Activated CD4-positive, alpha-beta T cell treated with anti-CD3 and anti-CD28 coated beads, Interleukin-2, Interleukin-6, amounts not matched to agents 100 ng/mL and 50 ng/mL, durations not matched to agents 16 hours and 8 hours (primary cell): ENCODE data around the gene SDHC.

Source experiments
- DNase-seq: peaks from one replicate; pipeline ENCODE4 v3.0.0-alpha.2; 2020

Gene SDHC, protein sequence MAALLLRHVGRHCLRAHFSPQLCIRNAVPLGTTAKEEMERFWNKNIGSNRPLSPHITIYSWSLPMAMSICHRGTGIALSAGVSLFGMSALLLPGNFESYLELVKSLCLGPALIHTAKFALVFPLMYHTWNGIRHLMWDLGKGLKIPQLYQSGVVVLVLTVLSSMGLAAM

GRCh38 chr1:161314201-161314981 is at the start of gene SDHC:
TSS of gene SDHC (plus strand) at chr1:161314381. CDS start at chr1:161314406, 25 bp downstream.
- DNase-seq, result peak; percentile 93

DNA sequence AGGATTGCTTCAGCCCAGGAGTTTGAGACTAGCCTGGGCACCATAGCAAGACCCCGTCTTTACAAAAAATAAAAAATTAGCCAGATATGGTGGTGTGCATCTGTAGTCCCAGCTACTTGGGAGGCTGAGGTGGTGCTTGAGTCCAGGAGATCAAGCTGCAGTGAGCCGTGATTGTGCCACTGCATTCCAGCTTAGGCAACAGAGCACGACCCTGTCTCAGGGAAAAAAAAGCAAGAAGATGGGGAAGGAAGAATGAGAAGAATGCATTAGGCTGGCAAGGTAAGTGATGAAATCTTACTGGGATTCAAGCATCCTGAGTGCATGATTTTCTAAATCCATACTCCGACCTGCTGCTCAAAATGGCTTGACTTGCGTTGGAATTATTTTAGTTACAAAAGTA is 48.9 kb upstream of the SDHC start:
- no peak for DNase-seq

- DNase-seq, result no peak
These were observed 48.0 kb upstream of the SDHC start for GRCh38 chr1:161266202-161266601.

DNA sequence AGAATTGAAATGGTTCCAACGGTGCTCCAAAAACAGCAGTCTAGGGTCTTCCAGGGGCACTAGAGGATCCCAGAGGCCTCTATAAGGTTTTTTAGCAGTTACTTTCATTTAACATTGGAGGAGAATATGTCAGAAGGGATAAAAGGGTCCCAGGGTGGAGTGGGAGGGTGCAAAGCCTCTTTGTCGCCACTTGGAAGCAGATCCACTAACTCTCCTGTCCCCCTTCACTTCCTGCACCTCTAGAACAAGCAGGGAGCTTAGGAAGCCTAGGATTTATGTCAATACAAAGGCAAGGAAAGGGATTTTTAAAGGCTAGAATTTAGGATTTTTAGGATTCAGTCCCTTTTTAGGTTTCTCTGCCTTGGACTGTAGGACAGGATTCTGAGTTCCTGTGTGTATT is 47.3 kb upstream of the SDHC start:
- no peak for DNase-seq

DNA sequence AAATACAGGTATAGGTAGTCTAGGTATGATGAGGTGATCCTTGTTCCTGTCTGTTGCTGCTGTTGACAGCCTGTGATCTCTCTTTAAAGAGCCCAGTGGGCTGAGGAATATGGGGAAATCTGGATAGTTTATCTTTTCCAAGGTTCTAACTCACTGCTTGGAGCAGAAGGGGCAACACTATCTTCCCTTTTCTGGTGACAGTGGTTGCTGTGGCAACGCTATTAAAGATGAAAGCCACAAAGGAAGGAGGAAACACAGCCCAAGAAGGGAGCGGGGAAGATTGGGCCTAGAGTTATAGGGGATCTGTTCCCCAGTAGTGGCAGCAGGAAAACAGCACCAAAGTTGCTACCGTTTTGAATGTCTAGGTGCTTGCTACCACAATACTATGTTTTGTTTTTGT is 46.9 kb upstream of the SDHC start:
- no peak for DNase-seq

- DNase-seq, result no peak
These were observed 40.8 kb upstream of the SDHC start for GRCh38 chr1:161273402-161273801.

- no peak for DNase-seq
These were observed 39.3 kb upstream of the SDHC start for GRCh38 chr1:161274874-161275273.

DNA sequence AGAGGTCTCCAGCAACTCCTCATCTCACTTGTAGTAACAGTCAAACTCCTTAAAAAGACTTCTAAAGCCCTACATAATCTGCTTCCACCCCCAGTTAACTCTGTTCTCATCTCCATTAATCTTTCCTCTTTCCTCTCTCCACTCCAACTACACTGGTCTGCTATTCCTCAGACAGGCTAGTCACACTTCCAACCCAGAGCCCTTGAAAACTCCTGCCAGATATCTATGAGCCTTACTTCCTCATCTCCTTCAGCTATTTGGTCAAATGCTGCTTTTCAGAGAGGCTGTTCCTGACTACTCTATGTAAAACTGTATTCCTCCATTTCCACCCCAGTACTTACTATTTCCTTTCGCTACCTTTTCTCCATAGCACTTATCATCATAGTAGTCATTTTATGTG is 31.2 kb upstream of the SDHC start:
- no peak for DNase-seq

DNA sequence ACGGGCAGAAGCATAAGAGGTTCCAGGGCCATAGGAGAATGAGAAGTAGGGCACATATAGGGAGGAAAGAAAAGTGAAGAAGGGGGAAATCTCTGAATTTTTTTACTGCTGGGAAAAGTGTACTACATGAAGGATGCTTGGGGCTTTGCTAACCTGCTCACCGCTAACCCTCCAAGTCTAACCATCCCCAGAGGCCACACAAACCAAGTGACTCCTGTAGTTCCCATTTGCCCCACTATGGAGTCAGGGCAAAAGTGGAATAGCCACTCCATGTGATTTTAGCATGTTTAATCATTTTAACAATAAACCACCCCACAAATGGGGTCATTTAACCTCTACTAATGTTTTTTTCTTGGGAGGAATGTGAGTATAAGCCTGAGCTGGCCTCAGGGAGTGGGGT is 29.1 kb upstream of the SDHC start:
- no peak for DNase-seq

DNA sequence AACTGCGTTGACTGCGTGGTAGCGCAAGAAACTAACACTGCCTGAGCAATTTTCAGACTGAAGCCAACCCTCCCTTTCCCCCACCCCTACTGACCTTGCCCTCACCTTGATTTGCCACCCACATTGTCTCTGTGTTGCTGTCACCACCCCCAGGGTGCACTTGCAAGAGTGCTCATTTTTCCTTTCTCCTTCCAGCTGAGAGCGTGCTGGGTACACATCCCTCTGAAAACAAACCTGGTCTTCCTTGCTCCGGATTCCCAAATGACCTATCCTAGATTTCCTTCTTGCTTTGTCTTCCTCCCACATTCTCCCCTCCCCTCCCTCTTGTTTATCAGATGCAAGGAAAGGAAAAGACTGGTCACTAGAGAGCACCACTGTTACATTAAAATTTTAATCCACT is 28.7 kb upstream of the SDHC start:
- no peak for DNase-seq

GRCh38 chr1:161287482-161288054 is 26.6 kb upstream of the SDHC start:
- DNase-seq, result no peak

GRCh38 chr1:161290779-161291178 is 23.4 kb upstream of the SDHC start:
- DNase-seq, result no peak

DNA sequence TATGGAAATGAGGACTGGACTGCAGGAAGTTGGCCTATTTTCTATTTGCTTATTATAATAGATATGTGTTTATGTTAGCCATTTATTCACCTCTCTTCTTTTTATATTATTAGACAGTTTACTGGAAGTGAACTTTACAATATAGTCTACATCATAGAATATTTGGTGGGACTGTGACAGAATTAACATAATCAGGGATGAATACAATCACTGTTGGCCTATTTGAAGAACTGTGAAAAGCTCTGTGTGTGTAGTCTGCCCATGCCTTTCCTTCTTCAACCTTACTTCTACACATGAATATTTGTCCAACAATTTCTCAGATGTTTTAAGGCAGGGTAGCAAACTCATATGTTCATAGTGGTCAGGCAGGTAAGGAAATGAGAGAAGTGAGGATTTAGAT is 16.8 kb upstream of the SDHC start:
- DNase-seq, result no peak

GRCh38 chr1:161298116-161298515 is 16.1 kb upstream of the SDHC start:
- DNase-seq, result no peak

DNA sequence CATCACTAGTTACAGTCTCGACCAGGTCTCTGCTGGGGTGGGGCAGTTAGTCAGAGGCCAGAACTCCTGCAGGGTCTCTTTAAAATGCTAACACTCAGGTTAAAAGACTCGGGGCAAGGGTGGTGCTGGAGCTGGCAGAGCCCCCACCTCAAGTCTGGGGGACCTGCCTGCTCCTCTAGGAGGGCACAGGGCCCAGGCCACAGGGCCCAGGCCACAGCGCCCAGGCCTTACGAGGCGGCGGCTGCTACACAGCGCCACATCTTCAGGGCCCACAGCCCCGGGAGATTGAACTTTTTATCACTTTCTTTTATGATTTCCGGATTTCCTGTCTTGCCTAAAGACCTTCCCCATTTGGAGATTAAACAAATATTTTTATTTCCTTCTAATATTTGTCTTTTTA is 14.8 kb upstream of the SDHC start:
- no peak for DNase-seq

GRCh38 chr1:161300478-161300877 is 13.7 kb upstream of the SDHC start:
- DNase-seq, result no peak

DNA sequence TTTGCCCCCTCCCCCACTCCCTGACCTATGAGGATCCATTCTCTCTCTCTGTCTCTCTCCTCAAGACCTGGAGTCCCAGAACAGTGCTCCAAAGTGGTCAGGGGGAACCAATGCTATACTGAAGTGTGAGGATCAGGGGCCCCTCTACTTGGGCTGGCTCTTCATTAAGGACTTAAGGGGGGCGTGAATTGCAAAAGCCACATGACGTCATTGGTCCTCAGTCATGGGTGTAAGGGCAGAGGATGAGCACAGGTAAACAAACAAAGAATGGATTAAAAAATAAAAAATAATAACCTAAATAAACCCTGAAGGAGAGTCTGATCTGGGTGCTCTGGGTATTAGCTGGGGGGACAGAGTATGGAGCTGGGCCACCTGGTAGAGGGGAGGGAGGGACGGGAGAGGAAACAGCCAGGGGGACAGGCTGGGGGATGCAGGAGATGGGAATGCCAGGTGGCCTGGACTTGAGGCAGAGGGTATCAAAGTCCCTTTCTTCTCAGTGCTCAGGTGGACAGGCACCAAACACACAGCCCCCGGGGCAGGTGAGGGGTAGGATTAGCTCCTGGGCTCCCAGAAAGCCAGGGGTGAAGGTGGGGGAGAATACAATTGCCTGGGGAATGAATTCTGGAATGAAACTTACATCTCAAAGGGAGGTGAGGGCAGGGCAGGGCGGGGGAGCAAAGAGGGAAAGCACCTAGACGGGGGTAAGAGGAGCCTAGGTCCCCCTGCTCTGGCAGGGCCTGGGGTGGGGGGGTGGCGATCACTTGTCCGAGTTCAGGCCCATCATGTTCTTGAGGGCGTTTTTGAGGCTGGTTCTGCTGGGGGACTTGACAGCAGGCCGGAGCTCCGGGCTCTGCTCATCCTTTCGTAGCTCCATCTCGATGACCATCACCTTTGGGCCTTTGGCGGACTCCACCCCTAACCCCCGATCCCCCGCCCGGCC is 9.0 kb upstream of the SDHC start:
- DNase-seq, result no peak

DNA sequence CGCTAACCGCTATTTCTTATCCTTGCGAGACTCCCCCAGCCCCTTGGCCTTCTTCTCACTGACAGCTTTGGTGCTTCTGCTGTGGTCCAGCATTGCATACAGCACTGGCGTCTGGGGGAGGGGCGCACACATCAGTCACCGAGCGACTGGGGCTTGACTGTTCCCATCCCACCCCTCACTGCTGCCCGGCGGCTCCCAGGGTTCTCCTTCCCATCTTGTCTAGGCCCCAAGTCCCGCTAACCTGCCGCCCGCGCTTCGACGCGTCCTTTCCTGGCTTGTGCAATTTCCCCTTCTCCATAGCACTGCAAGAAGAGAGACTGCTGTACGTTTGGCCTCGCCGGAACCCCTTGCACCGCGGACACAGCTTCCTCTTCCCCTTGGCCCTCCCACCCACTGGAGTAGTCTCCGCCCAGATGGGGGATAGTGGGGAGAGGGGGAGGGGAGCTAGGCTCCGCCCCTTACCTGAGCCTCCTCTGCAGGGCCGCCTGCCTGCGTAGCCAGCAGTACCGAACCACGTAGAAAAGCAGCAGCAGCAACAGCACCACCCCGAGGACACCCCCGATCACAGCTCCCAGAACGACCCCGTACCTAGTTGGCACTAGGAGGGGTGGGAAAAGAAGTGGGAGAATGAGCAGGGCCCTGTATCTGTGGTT is 8.2 kb upstream of the SDHC start:
- peak; percentile 88 for DNase-seq

DNA sequence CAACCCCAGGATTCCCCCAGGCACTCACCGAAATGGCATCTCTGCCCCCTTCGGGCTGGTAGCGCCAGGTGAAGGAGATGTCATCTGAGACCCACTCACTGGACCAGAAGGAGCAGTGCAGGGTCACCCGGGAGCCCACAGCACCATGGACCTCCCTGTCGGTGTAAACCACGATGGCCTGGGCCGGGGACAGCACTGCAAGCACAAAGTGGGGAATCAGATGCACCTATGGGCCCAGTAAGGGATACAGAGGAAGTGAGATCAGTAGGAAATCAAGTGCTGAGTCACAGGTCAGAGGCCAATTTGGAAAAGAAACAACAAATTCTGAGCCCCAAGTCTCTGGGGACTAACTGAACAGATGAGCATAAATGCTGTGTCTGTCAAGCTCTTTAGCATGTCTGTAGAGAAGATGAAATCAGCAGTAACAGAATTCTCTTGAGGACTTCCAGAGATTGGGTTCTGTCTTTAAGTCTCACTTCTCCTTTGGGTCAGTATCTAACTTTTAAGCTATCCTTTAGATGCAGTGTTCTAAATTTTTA is 6.9 kb upstream of the SDHC start:
- peak; percentile 12 for DNase-seq

- no peak for DNase-seq
These were observed 6.1 kb upstream of the SDHC start for GRCh38 chr1:161307892-161308638.

DNA sequence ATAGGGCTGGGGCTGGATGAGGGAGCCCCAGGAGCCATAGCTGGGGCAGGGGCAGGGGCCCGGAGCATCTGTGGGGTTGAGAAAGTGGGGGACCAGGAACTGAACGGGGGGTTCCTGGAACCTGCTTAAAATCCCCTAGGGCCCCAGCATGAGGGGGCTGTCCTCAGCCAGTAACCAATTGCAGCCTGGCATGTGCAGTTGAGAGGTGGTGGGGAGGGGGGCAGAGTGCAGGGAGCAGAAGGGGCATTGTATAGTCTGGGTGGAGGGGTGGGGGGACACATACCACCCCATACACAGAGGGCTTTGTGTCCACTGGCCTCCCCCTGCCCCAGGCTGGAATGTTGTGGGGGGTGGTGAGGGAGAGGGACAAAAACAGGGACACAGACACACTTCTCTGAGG is 4.3 kb upstream of the SDHC start, which contains the start of gene MPZ:
MPZ (minus strand) TSS at position 101 of the 400 bp plus-strand sequence; CDS start at position 38, 63 bp downstream.
- DNase-seq, result no peak
